OCI-LY7 (cell line): ENCODE measurements around the gene SLC17A8.

ENCODE experiments used
- EZH2phosphoT487 ChIP-seq: fragments of 200-600 bp; sonication (generic); IDR thresholded peaks from 2 replicates; pipeline ENCODE4 v1.6.1; 2018; ENCODE audit warnings: low read depth, borderline replicate concordance, mild to moderate bottlenecking, mixed run types, antibody characterized with exemption, low read length, moderate library complexity, mixed read lengths
- TF ChIP-seq, protein P1 (sequence below): fragments of 200-600 bp; sonication (generic); conservative IDR thresholded peaks from 2 replicates; pipeline ENCODE4 v1.5.1; 2014; ENCODE audit warnings: mild to moderate bottlenecking, antibody characterized with exemption, low read length, moderate library complexity, mixed read lengths

GRCh38 chr12:100376161-100376560, 19.3 kb downstream of the SLC17A8 start:
- TF ChIP-seq, protein P1, sequence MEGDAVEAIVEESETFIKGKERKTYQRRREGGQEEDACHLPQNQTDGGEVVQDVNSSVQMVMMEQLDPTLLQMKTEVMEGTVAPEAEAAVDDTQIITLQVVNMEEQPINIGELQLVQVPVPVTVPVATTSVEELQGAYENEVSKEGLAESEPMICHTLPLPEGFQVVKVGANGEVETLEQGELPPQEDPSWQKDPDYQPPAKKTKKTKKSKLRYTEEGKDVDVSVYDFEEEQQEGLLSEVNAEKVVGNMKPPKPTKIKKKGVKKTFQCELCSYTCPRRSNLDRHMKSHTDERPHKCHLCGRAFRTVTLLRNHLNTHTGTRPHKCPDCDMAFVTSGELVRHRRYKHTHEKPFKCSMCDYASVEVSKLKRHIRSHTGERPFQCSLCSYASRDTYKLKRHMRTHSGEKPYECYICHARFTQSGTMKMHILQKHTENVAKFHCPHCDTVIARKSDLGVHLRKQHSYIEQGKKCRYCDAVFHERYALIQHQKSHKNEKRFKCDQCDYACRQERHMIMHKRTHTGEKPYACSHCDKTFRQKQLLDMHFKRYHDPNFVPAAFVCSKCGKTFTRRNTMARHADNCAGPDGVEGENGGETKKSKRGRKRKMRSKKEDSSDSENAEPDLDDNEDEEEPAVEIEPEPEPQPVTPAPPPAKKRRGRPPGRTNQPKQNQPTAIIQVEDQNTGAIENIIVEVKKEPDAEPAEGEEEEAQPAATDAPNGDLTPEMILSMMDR: no peak
- no peak for TF ChIP-seq EZH2phosphoT487
